HG03097 (cell line): ENCODE measurements around the gene NPAS3.

ENCODE experiments used
- ATAC-seq: cut with Tn5 transposase; IDR thresholded peaks from one replicate; pipeline ENCODE4 v1.9.1; 2021; ENCODE audit not compliant: unreplicated experiment, low FRiP score

The NPAS3 gene

DNA sequence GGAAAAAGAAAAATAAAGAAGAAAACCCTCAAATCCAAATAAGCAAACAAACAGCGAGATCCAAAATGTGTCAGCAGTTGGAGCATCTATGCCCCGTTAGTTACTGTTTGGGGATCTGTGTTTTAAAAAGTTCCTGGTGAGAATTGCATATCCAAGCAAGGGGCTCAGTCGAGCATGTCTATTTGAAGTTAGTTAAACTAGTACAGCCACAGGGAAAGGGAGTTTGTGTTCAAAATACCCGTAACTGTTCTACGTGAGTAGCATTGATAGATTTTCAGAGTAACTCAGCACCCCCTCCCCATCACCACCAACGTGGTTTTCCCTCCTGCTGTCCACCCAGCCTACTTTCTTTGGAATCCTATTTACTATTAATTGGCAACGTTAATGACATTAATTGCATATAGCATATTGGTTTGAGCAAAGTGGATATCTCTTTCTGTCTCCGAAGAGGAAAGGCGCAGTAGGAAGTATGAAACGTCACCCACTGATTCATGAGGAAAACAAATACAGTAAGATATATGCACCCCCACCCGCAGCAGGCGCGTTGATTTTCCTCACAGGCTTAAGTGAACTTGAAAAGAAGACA is 1.5 kb downstream of the NPAS3 start:
- ATAC-seq = no peak

DNA sequence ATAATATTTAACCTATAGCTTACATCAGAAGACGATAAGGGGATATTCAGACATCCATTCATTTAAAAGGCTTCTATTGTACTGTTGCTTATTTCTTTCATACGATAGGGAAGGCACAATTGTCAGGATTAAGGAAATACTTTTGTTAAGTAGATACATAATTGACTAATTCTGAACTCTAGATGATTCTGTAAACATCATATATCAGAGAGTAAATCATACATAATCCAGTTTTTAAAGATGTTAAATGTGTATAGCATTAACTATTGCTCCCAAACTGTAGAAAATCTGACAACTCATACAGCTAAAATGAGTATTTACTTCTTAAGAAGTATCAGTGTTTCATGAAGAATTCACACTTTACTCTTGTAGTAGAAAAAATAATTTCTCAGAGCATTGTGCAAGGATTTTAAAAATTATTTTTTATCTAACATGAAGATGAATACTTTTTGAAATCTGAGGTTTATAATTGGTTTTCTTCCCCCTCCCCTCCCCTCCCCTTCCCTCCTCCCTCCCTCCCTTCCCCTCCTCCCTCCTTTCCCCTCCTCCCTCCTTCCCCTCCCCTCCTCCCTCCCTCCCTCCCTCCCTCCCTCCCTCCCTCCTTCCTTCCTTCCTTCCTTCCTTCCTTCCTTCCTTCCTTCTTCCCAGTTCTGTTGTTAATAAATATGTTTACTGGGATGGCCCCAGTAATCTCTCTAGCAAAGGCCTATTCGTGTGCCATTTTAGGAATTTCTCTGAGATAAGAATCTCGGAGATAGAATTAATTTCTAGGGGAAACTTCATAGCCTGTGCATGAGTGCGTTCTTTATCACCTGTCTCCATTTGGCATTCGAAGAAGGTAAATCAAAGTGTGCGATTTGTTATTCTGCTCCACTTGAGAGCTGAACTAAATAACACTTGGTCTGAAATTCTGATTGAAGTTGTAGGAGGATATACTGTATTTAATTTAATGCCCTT is 2.3 kb downstream of the NPAS3 start:
- ATAC-seq = no peak

DNA sequence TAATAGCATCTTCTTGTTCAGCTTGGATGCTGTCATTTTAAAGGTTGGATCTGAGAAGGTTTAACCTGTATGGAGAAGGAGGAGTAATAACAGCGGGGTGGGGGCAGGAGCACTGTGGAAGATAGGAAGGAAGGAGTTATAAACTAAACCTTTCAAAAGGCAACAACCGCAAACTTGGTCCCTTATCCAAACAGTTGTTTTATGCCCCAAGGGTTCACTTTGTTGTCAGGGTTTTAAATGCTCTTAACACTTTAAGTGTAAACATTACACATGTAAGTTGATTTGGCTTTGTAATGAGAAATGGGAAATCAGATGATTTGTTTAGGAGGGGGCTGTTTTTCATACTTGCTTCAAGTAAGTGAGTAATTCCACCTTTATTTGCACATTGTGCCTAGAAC is 3.0 kb downstream of the NPAS3 start:
- ATAC-seq = no peak

DNA sequence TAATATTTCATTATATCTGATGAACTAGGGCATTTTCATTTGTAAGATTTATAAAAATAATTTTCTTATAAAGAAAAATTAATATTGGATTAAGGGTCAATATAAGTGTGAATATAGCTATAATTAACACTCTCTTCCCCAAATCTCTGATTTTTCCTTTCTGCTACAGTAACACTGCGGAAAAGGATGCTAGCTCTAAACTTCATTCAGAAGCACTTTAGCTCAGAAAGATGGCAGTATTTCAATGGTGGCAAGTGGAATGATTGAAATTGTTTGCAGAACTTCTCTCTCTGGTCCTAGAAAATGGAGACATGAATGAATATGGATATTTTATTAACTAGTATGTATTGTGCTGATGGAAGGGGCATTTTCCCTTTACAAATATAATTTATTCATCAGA is 8.4 kb downstream of the NPAS3 start:
- no peak for ATAC-seq

DNA sequence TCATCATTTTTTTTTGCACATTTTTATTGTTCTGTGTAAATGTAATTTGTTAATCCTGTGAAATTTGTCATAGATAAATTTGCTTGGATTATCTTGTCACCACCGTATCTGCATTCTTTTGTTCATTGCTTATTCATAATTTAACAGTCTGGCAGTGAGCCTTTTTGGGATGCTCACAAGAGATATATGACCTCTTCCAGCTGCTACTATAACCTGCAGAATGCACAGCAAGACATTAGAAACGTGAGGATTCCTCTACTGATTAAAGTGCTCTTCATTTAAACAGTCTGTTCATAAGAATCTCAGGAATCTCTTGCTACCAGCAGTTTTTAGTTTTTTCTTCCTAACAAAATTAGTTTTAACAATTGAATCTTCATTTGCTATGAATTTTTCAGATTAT is 9.1 kb downstream of the NPAS3 start:
- ATAC-seq = no peak

DNA sequence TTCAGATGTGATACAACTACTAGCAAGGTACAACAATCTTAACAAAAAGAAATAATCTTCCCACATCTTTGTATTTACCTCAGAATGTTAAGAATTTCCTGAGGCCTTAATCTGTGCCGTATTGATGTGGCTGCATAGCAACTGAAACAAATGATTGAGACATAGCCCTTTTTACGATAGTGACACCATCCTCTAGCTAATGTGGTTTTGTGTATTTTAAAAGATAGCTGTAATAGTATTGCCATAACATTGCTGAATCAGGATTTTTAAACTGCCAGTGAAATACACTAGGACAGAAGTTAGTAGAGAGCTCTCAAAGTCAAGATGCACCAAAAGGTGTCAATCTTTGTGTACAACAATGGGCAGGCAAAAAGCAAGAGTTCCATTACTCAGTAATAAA is 11.9 kb downstream of the NPAS3 start:
- no peak for ATAC-seq

DNA sequence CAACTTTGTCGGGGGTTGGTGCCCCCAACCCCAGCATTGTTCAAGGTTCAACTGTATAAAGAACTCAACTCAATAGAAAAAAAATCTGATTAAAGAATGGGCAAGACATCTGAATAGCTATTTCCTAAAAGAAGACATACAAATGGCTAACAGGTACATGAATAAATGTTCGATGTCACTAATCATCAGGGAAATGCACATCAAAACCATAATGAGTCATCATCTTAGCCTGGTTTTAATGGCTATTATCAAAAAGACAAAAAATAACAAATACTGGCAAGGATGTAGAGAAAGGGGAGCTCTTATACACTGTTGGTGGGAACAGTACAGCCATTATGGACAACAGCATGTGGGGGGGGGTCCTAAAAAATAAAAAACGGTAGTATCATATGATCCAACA is 28.7 kb downstream of the NPAS3 start:
- ATAC-seq = no peak

DNA sequence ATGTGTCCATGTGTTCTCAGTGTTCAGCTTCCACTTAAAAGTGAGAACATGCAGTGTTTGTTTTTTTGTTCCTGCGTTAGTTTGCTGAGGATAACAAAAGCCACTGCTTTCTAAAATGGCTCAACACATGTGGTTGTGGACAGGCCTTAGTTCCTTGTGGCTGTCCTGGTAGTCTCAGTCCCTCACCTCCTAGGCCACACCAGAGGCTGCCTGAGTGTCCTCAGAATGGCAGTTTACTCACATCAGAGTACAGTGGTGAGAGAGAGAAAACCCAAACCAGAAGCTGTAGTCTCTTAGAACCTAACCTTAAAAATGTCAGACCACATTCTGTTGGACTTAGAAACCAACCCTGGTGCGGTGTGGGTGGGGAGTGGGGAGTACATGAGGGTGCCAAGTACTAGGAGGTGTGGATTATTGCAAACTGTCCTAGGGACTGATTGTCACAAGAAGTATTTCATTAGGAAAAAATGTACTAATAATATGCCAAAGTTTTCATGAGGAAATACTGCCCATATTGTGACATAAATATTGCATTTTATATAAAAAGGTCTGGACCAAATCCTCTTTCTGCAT is 30.4 kb downstream of the NPAS3 start:
- no peak for ATAC-seq

DNA sequence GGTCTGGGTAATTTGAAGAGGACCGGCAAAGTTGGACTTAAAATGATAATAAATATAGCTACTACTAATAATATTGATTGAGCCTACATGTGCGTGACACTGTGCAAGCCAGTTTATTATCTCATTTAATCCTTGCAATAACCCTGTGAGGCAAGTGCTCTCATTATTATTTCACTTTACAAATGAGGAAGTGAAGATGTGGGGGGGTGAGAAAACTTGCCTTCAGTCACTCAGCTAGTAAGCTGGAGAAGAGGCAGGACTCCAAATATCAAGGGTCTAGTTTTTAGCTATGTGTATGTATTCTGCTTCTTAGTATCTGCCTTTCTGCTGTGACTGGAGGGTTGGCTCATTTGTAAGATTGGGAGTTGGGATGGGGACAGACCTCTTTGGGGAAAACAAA is 39.2 kb downstream of the NPAS3 start:
- no peak for ATAC-seq

DNA sequence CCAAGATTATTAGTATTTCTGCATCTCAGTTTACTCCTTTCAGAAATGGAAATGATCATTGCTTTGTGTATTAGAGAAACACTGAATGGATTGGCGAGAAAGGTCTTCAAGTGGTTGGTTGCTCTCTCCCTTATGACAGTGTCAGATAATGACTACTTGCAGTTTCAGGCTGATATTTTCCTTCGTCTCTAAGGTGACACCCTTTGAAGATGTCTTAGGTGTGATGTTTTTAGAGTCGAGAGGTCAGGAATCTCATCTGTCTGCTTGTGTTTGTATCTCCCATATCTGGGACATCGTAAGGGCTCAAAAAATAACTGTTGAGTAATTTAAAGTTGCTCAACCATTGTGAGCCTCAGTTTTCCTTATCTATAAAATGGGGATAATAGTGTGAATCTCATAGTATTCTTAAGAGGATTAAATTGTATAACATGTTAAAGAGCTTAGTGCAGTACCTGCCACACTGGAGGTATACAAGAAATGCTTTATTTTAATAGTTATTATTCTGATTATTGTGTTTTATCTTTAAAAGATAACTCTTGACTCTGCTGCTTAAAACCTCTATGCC is 40.1 kb downstream of the NPAS3 start:
- no peak for ATAC-seq

DNA sequence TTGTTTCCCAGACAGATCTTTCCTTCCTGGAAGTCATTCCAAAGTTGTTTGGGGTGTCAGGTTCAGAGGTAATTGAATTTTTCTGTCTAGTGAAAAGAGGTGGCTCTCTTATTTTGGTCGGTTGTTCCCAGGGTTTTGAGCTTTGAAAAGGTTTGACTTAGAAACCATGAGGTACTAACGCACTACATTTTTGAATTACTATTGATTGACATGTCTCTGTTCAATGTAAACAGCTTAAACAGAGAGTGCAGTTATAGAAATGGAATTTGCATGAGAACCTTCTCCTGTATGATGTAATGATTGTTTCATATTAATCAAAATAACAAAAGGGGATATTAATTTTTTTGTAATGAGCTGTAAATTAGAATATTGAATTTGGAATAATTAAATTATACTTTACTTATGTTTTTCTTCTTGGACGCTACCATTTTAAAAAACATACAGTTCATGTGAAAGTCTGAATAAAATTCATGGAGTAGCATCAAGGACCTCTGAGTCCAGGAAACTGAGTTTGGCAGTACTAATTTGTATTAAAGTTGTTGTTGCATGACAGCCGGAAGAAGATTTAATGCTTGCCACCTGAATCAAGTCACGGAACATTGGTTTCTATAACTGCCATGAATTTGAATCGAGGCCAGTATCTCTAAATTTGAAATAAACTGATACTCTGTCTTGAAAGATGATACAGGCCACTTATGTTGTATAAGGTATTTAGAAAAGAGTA is 41.7 kb downstream of the NPAS3 start:
- no peak for ATAC-seq

DNA sequence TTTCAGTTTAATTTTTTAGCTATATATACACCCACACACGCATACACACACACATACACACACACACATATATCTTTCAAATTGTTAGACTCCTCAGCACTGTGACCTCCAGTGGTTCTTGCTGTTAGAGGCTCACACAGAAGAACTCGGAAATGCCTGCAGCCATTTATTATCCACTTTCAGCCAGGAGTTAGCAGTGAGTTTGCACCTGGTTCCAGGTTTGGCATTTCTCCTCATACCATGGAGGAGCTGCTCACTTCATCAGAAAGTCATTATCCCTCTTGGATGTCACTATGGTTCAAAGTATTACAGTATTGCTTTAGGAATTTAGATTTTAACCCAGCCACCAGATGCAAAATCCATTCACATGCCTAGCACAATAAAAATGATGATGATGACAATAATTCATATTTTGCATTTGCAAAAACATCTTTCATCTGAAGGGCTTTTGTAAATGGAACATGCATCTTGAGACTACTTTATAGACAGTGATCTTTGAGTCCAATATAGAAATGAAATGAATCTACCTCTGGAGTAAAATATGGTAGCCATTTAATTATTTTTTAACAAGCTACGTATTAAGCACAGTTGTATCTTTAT is 42.3 kb downstream of the NPAS3 start:
- ATAC-seq = no peak

DNA sequence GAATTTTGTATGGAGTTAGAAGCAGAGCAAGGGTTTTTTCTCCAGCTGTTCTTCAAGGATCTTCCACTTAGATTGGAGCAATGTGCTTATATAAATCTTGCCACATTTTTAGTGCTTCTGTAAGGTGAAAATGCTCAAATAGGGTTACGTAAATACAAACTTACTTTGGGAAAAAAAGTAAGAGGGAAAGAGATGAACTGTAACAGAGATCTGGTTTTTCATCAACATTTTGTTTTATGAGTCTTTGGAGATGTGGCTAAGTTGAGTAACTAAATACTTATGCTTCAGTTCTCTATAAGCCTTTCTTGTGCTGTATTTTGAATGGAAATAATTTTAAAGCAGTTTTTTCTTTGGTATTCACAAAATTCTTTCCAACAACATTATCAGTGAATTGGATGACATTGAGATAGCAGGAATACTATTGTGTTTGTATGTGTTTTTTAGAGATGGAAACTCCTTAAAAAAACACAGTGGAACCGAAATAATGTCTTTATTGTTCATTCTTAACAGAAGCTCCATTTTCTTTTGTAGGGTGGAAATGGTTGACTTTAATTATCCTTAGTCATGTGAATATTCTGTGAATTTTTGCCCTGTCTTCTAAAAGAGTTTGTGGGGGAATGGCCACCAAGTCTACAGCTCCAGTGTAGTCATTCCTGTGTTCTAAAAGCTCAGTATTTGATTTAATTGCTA is 45.7 kb downstream of the NPAS3 start:
- no peak for ATAC-seq

DNA sequence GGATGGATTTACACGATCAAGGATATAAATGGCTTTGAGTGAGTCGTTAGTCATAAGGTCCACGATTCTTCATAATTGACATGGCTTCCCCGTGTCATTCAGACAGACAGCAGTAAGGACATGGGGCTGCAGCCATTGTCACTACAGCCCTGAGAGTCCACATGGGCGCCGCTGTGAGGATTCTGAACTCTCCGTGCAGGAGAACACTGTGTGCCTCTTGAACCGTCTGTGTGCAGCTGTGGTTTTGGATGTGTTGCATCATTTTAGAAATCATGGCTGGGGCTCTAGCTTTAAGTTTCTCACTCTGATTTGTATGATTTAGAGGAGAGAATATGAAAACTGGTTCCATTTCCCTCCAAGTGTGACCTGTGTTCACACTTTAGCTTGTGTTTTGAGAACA is 47.2 kb downstream of the NPAS3 start:
- no peak for ATAC-seq

DNA sequence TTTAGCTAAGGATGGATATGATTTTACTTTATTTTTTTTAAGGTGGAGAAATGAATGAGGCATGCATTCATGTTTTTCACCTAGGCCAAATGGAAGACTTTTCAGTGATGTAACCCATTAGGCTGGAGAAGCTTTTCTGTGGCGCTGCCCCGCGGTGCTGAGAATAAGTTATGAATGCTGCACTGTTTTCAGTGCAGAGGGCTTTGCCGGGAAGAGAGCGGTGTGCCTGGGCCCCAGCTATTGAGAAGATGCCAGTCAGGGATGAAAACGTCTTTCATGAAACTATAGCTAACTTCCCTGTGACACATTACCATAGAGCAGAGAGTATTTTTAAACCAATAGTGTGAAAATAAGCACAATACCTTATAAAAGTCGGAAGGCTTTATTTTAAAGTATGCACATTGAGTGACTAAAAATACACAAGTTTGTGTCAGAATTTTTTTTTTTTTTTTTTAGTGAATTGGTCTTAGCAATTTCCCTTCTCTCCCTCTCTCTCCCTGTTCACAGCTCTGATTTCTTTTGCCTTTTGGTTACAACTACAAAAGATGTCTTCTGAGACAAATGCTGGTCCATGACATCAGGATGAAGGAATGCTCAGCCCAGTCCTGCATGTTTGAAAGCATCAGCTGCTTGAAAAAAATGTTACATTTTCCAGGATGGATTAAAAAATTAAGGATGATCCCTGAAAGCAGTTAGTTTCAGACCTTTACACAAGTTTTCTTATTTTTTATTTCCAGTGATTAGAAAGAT is 48.3 kb downstream of the NPAS3 start:
- ATAC-seq = no peak

DNA sequence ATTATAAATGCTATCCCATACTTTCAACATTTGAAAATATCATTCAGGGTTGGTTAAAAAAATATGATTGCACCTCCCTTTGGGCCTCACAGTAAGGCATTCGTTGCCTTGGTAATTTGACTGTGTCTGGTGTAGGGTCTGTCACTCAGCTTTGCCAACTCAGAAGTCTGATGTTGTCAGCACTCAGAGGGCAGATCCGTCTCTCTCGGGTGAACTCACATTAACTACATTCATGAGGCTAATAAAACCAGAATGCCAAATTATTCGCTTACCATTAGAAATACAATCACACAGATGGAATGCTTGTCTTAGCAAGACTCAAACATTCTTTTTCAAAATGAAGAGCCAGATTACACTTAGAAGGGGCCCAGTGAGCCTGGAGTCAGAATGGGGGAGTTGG is 53.0 kb downstream of the NPAS3 start:
- ATAC-seq = no peak

DNA sequence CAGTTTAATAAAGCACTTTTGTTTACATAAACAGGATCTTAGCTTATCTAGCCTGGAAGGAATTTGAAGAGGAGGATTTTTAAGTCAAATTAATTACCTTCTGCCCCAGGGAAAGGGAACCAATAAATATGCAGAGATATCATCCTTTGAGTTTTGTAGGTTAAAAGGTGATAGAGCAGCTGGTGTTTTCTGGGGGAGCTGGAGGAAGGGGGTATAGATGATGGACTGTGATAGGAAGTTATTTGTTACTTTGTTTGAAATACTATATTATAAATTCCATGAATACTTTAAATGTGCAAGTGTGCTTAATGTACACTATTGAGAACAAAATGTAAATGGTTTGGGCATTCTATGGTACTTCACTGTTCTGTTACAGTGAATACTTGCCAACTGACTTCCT is 55.2 kb downstream of the NPAS3 start:
- no peak for ATAC-seq

DNA sequence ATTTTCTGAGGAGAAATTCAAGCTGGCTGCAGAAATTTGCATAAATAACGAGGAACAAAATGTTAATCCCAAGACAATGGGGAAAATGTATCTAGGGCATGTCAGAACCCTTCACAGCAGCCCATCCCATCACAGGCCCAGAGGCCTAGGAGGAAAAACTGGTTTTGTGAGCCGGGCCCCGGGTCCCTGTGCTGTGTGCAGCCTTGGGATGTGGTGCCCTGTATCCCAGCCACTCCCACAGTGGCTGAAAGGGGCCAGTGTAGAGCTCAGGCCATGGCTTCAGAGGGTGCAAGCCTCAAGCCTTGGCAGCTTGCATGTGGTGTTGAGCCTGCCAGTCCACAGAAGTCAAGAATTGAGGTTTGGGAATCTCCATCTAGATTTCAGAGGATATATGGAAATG is 57.7 kb downstream of the NPAS3 start:
- ATAC-seq = no peak

DNA sequence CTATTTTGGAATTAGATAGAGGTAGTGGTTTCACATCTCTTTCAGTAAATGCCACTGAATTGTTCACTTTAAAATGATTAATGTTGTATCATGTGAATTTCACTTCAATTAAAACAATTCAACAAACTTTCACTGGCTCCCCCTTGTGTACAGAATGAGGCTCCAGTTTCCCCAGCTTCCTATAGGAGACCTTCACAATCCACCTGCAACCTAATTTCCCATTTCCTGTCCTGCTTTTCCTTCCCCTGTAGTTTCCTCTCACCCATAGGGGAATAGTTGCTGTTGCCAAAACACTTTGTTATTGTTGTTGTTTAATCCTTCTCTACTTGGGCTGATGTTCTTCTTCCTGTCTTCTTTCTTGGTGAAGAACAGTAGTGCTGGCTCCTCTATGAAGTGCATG is 59.8 kb downstream of the NPAS3 start:
- ATAC-seq = no peak
